PC-3 (cell line): Measurements from ENCODE around the gene RORB. TPM values are rescaled to one million over a fixed set of nuclear protein-coding genes. Genes with fewer than 3 reads are reported as not detected.

Experiments used
- ATAC-seq: fragments of 200-7000 bp; cut with Tn5 transposase; 2 replicates; pipeline ENCODE4 v1.9.1; 2020; ENCODE audit warnings: mild to moderate bottlenecking, moderate library complexity
- BruUV-seq: library from RNA; stranded (reverse); fragments of 400-500 nt; replicated peaks from 2 replicates; lab custom pipeline; 2021; lab: Mats Ljungman, UMichigan
- CTCF ChIA-PET: fragments of 300-600 bp; sonication (Branson Sonifier 250); formaldehyde crosslinking; loops from one replicate; lab custom pipeline; 2022; ENCODE audit warnings: antibody characterized with exemption; lab: Charles Lee
- POLR2A ChIA-PET: fragments of 300-600 bp; sonication (Branson Sonifier 250); formaldehyde crosslinking; loops from one replicate; lab custom pipeline; 2022; ENCODE audit warnings: antibody characterized with exemption; ENCODE audit not compliant: unreplicated experiment; lab: Charles Lee
- DNase-seq: peaks from one replicate; pipeline ENCODE4 v3.0.0-alpha.2; 2015
- H2AFZ ChIP-seq: fragments of 300-600 bp; sonication (generic); 2 replicates; pipeline ENCODE4 v1.6.0; 2016; ENCODE audit warnings: antibody characterized with exemption, low read length
- H3F3A ChIP-seq: fragments of 300-600 bp; sonication (generic); one replicate; pipeline ENCODE4 v1.6.0; 2017; ENCODE audit warnings: antibody characterized with exemption, low read length, control low read depth, mild to moderate bottlenecking; ENCODE audit not compliant: unreplicated experiment
- H3K27ac ChIP-seq: fragments of 300-600 bp; sonication (generic); 2 replicates; pipeline ENCODE4 v1.5.1; 2016; ENCODE audit warnings: mild to moderate bottlenecking, low read length
- H3K27me3 ChIP-seq: fragments of 300-600 bp; sonication (generic); 2 replicates; pipeline ENCODE4 v1.6.1; 2016; ENCODE audit warnings: low read length, mixed read lengths
- H3K36me3 ChIP-seq: fragments of 300-600 bp; sonication (generic); 2 replicates; pipeline ENCODE4 v1.6.1; 2016; ENCODE audit warnings: low read depth, mixed run types, low read length, mixed read lengths
- H3K4me1 ChIP-seq: fragments of 300-600 bp; sonication (generic); 2 replicates; pipeline ENCODE4 v1.5.1; 2016; ENCODE audit warnings: low read length; ENCODE audit not compliant: insufficient read depth
- H3K4me2 ChIP-seq: fragments of 300-600 bp; sonication (generic); 2 replicates; pipeline ENCODE4 v1.6.0; 2016; ENCODE audit warnings: low read length
- H3K4me3 ChIP-seq: fragments of 300-600 bp; sonication (generic); 2 replicates; pipeline ENCODE4 v1.5.1; 2016; ENCODE audit warnings: mild to moderate bottlenecking, low read length, mixed read lengths
- H3K79me2 ChIP-seq: fragments of 300-600 bp; sonication (generic); 2 replicates; pipeline ENCODE4 v1.6.1; 2017; ENCODE audit warnings: low read length, mixed read lengths
- H3K9ac ChIP-seq: fragments of 300-600 bp; sonication (generic); 2 replicates; pipeline ENCODE4 v1.6.0; 2016; ENCODE audit warnings: mild to moderate bottlenecking, low read length
- H3K9me2 ChIP-seq: fragments of 300-600 bp; sonication (generic); replicated peaks from 2 replicates; pipeline ENCODE4 v1.6.1; 2016; ENCODE audit warnings: mixed run types, low read length, mixed read lengths
- H3K9me3 ChIP-seq: fragments of 300-600 bp; sonication (generic); 2 replicates; pipeline ENCODE4 v1.6.1; 2016; ENCODE audit warnings: low read length, mixed read lengths
- H4K20me1 ChIP-seq: fragments of 300-600 bp; sonication (generic); 2 replicates; pipeline ENCODE4 v1.6.1; 2016; ENCODE audit warnings: low read length, mixed read lengths
- EZH2 ChIP-seq: fragments of 300-600 bp; sonication (generic); IDR thresholded peaks from one replicate; pipeline ENCODE4 v1.6.1; 2017; ENCODE audit warnings: antibody characterized with exemption, mild to moderate bottlenecking, low read length; ENCODE audit not compliant: unreplicated experiment
- EZH2phosphoT487 ChIP-seq: fragments of 300-600 bp; sonication (generic); IDR thresholded peaks from 2 replicates; pipeline ENCODE4 v1.6.1; 2018; ENCODE audit warnings: mild to moderate bottlenecking, antibody characterized with exemption, low read length, borderline replicate concordance
- intact Hi-C: fragments of 100-400 bp; cut with micrococcal nuclease; formaldehyde crosslinking; loops from 2 replicates; pipeline ENCODE4 v1.9.0; 2023
- total RNA-seq: library from RNA; depleted of rRNA; stranded (reverse); fragments of >200 nt; gene quantifications from 2 replicates; pipeline ENCODE4 v1.2.3, GENCODE V29; 2014
- TF ChIP-seq, protein P1 (sequence below): fragments of 300-600 bp; sonication (generic); conservative IDR thresholded peaks from 2 replicates; pipeline ENCODE4 v1.5.1; 2017; ENCODE audit warnings: antibody characterized with exemption, low read depth, mild to moderate bottlenecking, low read length

The RORB gene
- total RNA-seq, 1 experiment from 2014 or later: not detected

GRCh38 chr9:74501570-74501969, 4.4 kb downstream of the RORB start:
- no peaks in the 10 kb centered on the region for H3K79me2 ChIP-seq
- H3K27me3 ChIP-seq: peaks cover 40% of the 10 kb centered on the region
- H4K20me1 ChIP-seq: no peaks in the 10 kb centered on the region
- POLR2A ChIA-PET: interaction anchor here (0.6 kb wide), 1 partner anchor 1598 kb away, joined by 4 read pairs; no protein-coding TSS in a partner anchor
- H3K9me3 ChIP-seq: no peaks in the 10 kb centered on the region
- no peak for ATAC-seq
- TF ChIP-seq EZH2phosphoT487 (no peak), EZH2 (no peak)
- TF ChIP-seq, protein P1, sequence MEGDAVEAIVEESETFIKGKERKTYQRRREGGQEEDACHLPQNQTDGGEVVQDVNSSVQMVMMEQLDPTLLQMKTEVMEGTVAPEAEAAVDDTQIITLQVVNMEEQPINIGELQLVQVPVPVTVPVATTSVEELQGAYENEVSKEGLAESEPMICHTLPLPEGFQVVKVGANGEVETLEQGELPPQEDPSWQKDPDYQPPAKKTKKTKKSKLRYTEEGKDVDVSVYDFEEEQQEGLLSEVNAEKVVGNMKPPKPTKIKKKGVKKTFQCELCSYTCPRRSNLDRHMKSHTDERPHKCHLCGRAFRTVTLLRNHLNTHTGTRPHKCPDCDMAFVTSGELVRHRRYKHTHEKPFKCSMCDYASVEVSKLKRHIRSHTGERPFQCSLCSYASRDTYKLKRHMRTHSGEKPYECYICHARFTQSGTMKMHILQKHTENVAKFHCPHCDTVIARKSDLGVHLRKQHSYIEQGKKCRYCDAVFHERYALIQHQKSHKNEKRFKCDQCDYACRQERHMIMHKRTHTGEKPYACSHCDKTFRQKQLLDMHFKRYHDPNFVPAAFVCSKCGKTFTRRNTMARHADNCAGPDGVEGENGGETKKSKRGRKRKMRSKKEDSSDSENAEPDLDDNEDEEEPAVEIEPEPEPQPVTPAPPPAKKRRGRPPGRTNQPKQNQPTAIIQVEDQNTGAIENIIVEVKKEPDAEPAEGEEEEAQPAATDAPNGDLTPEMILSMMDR: no peak
- intact Hi-C loops: no loop called here
- no peaks in the 10 kb centered on the region for H3F3A ChIP-seq
- no peak overlapping the region for H3K4me3 ChIP-seq
- H3K4me1 ChIP-seq: 0 out of 2 replicates have a peak, but pooled peaks cover 7% of the 10 kb centered on the region
- CTCF ChIA-PET: no interaction called here
- no peak overlapping the region for H3K9ac ChIP-seq
- no TSS peak for BruUV-seq
- no peak overlapping the region for H3K27ac ChIP-seq
- H3K36me3 ChIP-seq: no peaks in the 10 kb centered on the region
- no peak for DNase-seq
- H3K9me2 ChIP-seq: no peaks in the 10 kb centered on the region
- no peak overlapping the region for H2AFZ ChIP-seq
- no peak overlapping the region for H3K4me2 ChIP-seq

GRCh38 chr9:74503219-74503618, 6.1 kb downstream of the RORB start:
- ATAC-seq (no peak), DNase-seq (no peak)
- Histone ChIP-seq H3K9me3 (no peaks in the 10 kb centered on the region), H3K27ac (no peak overlapping the region), H3K9ac (no peak overlapping the region), H3K4me3 (no peak overlapping the region), H2AFZ (no peak overlapping the region), H3K4me2 (no peak overlapping the region), H3K27me3 (peaks cover 25% of the 10 kb centered on the region), H3K79me2 (no peaks in the 10 kb centered on the region), H3K4me1 (no peaks in the 10 kb centered on the region), H4K20me1 (no peaks in the 10 kb centered on the region), H3F3A (no peaks in the 10 kb centered on the region), H3K9me2 (no peaks in the 10 kb centered on the region), H3K36me3 (no peaks in the 10 kb centered on the region)
- ChIA-PET POLR2A (no interaction called here), CTCF (no interaction called here)
- TF ChIP-seq EZH2phosphoT487 (no peak), EZH2 (no peak)
- TF ChIP-seq, protein P1: no peak
- intact Hi-C loops: no loop called here
- no TSS peak for BruUV-seq

DNA sequence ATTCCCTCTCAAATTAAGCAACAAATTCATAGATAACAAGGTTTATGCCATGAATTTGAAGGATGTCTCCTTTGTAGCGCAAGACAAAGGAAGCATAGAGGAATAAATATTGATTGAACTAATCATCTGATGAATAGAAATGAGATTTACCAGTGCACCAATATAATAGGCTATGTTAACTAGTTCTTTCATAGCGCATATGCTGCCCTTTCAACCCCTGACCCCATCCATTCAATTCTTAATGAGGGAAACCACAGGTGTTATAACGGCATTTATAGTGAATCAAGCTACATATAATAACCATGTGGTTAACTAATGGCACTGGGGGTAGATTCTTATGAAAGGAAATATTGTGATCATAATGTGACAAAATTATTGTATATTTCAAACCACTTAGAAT, 6.5 kb downstream of the RORB start:
- Histone ChIP-seq H3K4me1 (no peaks in the 10 kb centered on the region), H4K20me1 (no peaks in the 10 kb centered on the region), H3K27ac (no peak overlapping the region), H3F3A (no peaks in the 10 kb centered on the region), H3K27me3 (peaks cover 21% of the 10 kb centered on the region), H3K9me2 (no peaks in the 10 kb centered on the region), H3K4me2 (no peak overlapping the region), H2AFZ (no peak overlapping the region), H3K9ac (no peak overlapping the region), H3K79me2 (no peaks in the 10 kb centered on the region), H3K9me3 (no peaks in the 10 kb centered on the region), H3K4me3 (no peak overlapping the region), H3K36me3 (no peaks in the 10 kb centered on the region)
- no TSS peak for BruUV-seq
- ChIA-PET CTCF (no interaction called here), POLR2A (no interaction called here)
- DNase-seq (no peak), ATAC-seq (no peak)
- intact Hi-C loops: no loop called here
- TF ChIP-seq EZH2 (no peak), EZH2phosphoT487 (no peak)
- TF ChIP-seq, protein P1: no peak
